HepG2 (cell line): ENCODE data around the gene CXXC5. TPM values are rescaled to one million over a fixed set of nuclear protein-coding genes. Genes with fewer than 3 reads are reported as not detected.

ENCODE experiments used
- BHLHE40 ChIP-seq: IDR thresholded peaks from 2 replicates; pipeline ENCODE4 v1.6.1; 2011; ENCODE audit warnings: low read length, improper control_type of control experiment
- CREBL2 ChIP-seq: sonication (generic); formaldehyde crosslinking; IDR thresholded peaks from 2 replicates; pipeline ENCODE4 v1.8.1; 2023; ENCODE audit warnings: missing genetic modification reagents, mild to moderate bottlenecking, borderline replicate concordance
- HMG20B ChIP-seq: conservative IDR thresholded peaks from 2 replicates; pipeline ENCODE4 v1.6.1; 2016; ENCODE audit warnings: missing genetic modification reagents, missing compliant biosample characterization
- KDM6A ChIP-seq: IDR thresholded peaks from 2 replicates; pipeline ENCODE4 v1.6.1; 2016; ENCODE audit warnings: low read depth
- MATR3 ChIP-seq: sonication (generic); formaldehyde crosslinking; IDR thresholded peaks from 2 replicates; pipeline ENCODE4 v1.4.0; 2020; ENCODE audit warnings: missing genetic modification reagents
- MEIS2 ChIP-seq: sonication (generic); formaldehyde crosslinking; IDR thresholded peaks from 2 replicates; pipeline ENCODE4 v1.9.0; 2021; ENCODE audit warnings: mild to moderate bottlenecking, missing genetic modification reagents
- NFE2L2 ChIP-seq: fragments of 150-350 bp; IDR thresholded peaks from 2 replicates; pipeline ENCODE4 v1.6.1; 2014; ENCODE audit warnings: low read length
- NFIB ChIP-seq: sonication (generic); formaldehyde crosslinking; IDR thresholded peaks from 2 replicates; pipeline ENCODE4 v1.9.0; 2021; ENCODE audit warnings: missing genetic modification reagents, mild to moderate bottlenecking, borderline replicate concordance
- RCOR2 ChIP-seq: IDR thresholded peaks from 2 replicates; pipeline ENCODE4 v1.6.1; 2016; ENCODE audit warnings: missing biosample characterization, missing genetic modification reagents
- SMARCC2 ChIP-seq: fragments of 450-650 bp; IDR thresholded peaks from 2 replicates; pipeline ENCODE4 v1.6.1; 2017; ENCODE audit warnings: antibody characterized with exemption, mild to moderate bottlenecking
- ZNF235 ChIP-seq: sonication (generic); formaldehyde crosslinking; IDR thresholded peaks from 2 replicates; pipeline ENCODE4 v1.8.1; 2023; ENCODE audit warnings: mild to moderate bottlenecking, missing genetic modification reagents, borderline replicate concordance
- ZNF333 ChIP-seq: sonication (generic); formaldehyde crosslinking; IDR thresholded peaks from 2 replicates; pipeline ENCODE4 v1.4.0; 2020; ENCODE audit warnings: mild to moderate bottlenecking, missing genetic modification reagents, borderline replicate concordance
- ZNF510 ChIP-seq: sonication (generic); formaldehyde crosslinking; IDR thresholded peaks from 2 replicates; pipeline ENCODE4 v1.4.0; 2020; ENCODE audit warnings: low read depth, mild to moderate bottlenecking, missing genetic modification reagents
- ZNF674 ChIP-seq: sonication (generic); formaldehyde crosslinking; IDR thresholded peaks from 2 replicates; pipeline ENCODE4 v1.5.0; 2020; ENCODE audit warnings: low read depth, mild to moderate bottlenecking, missing genetic modification reagents
- ZNF737 ChIP-seq: sonication (generic); formaldehyde crosslinking; IDR thresholded peaks from 2 replicates; pipeline ENCODE4 v1.5.0; 2020; ENCODE audit warnings: missing genetic modification reagents, mild to moderate bottlenecking, borderline replicate concordance
- ZNF775 ChIP-seq: sonication (generic); formaldehyde crosslinking; IDR thresholded peaks from 2 replicates; pipeline ENCODE4 v1.4.0; 2020; ENCODE audit warnings: missing genetic modification reagents, mild to moderate bottlenecking, moderate library complexity, borderline replicate concordance
- ZNF883 ChIP-seq: sonication (generic); formaldehyde crosslinking; IDR thresholded peaks from 2 replicates; pipeline ENCODE4 v1.5.1; 2020; ENCODE audit warnings: mild to moderate bottlenecking, missing genetic modification reagents; ENCODE audit errors: not compliant biosample characterization
- ZSCAN22 ChIP-seq: sonication (generic); formaldehyde crosslinking; IDR thresholded peaks from 2 replicates; pipeline ENCODE4 v1.4.0; 2020; ENCODE audit warnings: mild to moderate bottlenecking, missing genetic modification reagents
- polyA plus RNA-seq, 8 experiments: library from polyadenylated mRNA; depleted of rRNA in 3 of 8; stranded (reverse) in 7 of 8; unstranded in 1 of 8; fragments of >200 nt; fragmentation: Illumina TruSeq in 4 of 8; extraction: Trizol in 4 of 8; gene quantifications; 2 replicates each; pipeline versions ENCODE4 v1.2.1 to v1.2.3, GENCODE V29; 2011 to 2016; ENCODE audit warnings: low read depth in 4 of 8, missing spikeins in 1 of 8, mixed read lengths in 1 of 8; ENCODE audit not compliant: insufficient read depth in 1 of 8
- total RNA-seq, 5 experiments: library from RNA; depleted of rRNA; stranded (reverse); fragments of >200 nt; fragmentation: Illumina TruSeq; extraction: Trizol; gene quantifications; 2 replicates each; pipeline ENCODE4 v1.2.3, GENCODE V29; 2016; ENCODE audit warnings: low read depth in 1 of 5
- TF ChIP-seq, protein P1 (sequence below): IDR thresholded peaks from 2 replicates; pipeline ENCODE4 v1.6.1; 2016; ENCODE audit warnings: low read depth, control low read depth
- TF ChIP-seq, protein P2 (sequence below): sonication (generic); formaldehyde crosslinking; IDR thresholded peaks from 2 replicates; pipeline ENCODE4 v1.4.0; 2020; ENCODE audit warnings: missing genetic modification reagents, mild to moderate bottlenecking, borderline replicate concordance
- TF ChIP-seq, protein P3 (sequence below): sonication (generic); formaldehyde crosslinking; IDR thresholded peaks from 2 replicates; pipeline ENCODE4 v1.9.0; 2021; ENCODE audit warnings: missing genetic modification reagents, mild to moderate bottlenecking, borderline replicate concordance
- TF ChIP-seq, protein P4 (sequence below): sonication (generic); formaldehyde crosslinking; IDR thresholded peaks from 2 replicates; pipeline ENCODE4 v1.4.0; 2020; ENCODE audit warnings: mild to moderate bottlenecking, missing genetic modification reagents

CXXC5 gene
- total and polyA plus RNA-seq, 2 of the 13 experiments (the other 11 are each of a cell fraction or from before 2014, with no cell fraction given): 32.3 to 33.0 TPM

DNA sequence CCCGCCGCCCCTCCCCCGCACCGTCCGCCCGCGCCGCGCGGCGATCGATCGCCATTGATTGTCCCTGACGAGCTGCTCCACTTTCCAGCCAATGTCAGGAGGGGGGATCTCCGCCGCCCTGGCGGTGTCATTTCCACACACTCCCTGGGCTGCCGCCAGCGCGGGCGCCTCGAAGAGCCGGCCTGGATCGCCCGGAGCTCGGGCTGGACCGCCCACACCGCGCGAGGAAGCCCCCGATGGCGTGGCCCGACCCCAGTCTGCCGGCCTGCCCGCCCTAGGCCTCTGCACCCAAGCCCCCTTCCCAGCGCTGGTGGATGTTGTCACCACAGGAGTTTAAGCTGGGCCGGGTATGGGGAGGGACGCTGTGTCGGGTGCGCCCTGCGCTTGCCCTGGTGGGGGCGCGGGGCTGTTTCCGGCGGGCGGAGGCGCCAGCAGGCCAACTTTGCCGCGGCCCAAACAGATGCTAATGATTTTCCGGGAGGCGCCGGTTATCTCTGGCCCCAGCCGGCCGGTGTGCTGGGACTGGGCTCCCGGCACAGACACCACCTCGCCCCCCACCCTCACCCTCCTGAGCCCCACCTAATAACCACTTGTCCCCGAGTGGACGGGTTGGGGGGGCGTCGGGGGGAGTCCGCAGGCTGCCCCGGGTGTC lies 10.6 kb upstream of the CXXC5 start (continued):
- TF ChIP-seq NFIB (CRISPR knock-in tag) (no peak), ZNF737 (CRISPR knock-in tag) (no peak), MEIS2 (no peak; the same call in 1 of the 2 replicates), ZNF775 (CRISPR knock-in tag) (no peak), SMARCC2 (no peak), BHLHE40 (peak; percentile 48), ZNF510 (CRISPR knock-in tag) (no peak; the same call in 1 of the 2 replicates), KDM6A (0 out of 2 replicates have a peak, but pooled peaks have one; percentile 27), RCOR2 (CRISPR knock-in tag) (peak; percentile 71; the same call in 1 of the 2 replicates), ZNF674 (CRISPR knock-in tag) (no peak), CREBL2 (CRISPR knock-in tag) (peak; percentile 64; the same call in 1 of the 2 replicates), ZNF235 (CRISPR knock-in tag) (no peak), MATR3 (CRISPR knock-in tag) (no peak), ZNF883 (CRISPR knock-in tag) (peak; percentile 63), HMG20B (CRISPR knock-in tag) (no peak), ZSCAN22 (CRISPR knock-in tag) (0 out of 2 replicates have a peak, but pooled peaks have one; percentile 27), ZNF333 (CRISPR knock-in tag) (peak; percentile 43; the same call in 1 of the 2 replicates), NFE2L2 (no peak)
- TF ChIP-seq, protein P1, sequence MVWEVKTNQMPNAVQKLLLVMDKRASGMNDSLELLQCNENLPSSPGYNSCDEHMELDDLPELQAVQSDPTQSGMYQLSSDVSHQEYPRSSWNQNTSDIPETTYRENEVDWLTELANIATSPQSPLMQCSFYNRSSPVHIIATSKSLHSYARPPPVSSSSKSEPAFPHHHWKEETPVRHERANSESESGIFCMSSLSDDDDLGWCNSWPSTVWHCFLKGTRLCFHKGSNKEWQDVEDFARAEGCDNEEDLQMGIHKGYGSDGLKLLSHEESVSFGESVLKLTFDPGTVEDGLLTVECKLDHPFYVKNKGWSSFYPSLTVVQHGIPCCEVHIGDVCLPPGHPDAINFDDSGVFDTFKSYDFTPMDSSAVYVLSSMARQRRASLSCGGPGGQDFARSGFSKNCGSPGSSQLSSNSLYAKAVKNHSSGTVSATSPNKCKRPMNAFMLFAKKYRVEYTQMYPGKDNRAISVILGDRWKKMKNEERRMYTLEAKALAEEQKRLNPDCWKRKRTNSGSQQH (CRISPR knock-in tag): 0 out of 2 replicates have a peak, but pooled peaks have one; percentile 68
- TF ChIP-seq, protein P2, sequence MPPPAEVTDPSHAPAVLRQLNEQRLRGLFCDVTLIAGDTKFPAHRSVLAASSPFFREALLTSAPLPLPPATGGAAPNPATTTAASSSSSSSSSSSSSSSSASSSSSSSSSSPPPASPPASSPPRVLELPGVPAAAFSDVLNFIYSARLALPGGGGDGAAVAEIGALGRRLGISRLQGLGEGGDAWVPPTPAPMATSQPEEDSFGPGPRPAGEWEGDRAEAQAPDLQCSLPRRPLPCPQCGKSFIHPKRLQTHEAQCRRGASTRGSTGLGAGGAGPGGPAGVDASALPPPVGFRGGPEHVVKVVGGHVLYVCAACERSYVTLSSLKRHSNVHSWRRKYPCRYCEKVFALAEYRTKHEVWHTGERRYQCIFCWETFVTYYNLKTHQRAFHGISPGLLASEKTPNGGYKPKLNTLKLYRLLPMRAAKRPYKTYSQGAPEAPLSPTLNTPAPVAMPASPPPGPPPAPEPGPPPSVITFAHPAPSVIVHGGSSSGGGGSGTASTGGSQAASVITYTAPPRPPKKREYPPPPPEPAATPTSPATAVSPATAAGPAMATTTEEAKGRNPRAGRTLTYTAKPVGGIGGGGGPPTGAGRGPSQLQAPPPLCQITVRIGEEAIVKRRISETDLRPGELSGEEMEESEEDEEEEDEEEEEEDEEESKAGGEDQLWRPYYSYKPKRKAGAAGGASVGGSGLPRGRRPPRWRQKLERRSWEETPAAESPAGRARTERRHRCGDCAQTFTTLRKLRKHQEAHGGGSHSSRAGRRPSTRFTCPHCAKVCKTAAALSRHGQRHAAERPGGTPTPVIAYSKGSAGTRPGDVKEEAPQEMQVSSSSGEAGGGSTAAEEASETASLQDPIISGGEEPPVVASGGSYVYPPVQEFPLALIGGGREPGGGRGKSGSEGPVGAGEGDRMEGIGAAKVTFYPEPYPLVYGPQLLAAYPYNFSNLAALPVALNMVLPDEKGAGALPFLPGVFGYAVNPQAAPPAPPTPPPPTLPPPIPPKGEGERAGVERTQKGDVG (CRISPR knock-in tag): 0 out of 2 replicates have a peak, but pooled peaks have one; percentile 45
- TF ChIP-seq, protein P3, sequence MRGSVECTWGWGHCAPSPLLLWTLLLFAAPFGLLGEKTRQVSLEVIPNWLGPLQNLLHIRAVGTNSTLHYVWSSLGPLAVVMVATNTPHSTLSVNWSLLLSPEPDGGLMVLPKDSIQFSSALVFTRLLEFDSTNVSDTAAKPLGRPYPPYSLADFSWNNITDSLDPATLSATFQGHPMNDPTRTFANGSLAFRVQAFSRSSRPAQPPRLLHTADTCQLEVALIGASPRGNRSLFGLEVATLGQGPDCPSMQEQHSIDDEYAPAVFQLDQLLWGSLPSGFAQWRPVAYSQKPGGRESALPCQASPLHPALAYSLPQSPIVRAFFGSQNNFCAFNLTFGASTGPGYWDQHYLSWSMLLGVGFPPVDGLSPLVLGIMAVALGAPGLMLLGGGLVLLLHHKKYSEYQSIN (CRISPR knock-in tag): no peak
- TF ChIP-seq, protein P4, sequence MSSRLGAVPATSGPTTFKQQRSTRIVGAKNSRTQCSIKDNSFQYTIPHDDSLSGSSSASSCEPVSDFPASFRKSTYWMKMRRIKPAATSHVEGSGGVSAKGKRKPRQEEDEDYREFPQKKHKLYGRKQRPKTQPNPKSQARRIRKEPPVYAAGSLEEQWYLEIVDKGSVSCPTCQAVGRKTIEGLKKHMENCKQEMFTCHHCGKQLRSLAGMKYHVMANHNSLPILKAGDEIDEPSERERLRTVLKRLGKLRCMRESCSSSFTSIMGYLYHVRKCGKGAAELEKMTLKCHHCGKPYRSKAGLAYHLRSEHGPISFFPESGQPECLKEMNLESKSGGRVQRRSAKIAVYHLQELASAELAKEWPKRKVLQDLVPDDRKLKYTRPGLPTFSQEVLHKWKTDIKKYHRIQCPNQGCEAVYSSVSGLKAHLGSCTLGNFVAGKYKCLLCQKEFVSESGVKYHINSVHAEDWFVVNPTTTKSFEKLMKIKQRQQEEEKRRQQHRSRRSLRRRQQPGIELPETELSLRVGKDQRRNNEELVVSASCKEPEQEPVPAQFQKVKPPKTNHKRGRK: 0 out of 2 replicates have a peak, but pooled peaks have one; percentile 37
